GM19023 (cell line): ENCODE data around the gene AFG3L2.

ENCODE experiments used
- ATAC-seq: cut with Tn5 transposase; IDR thresholded peaks from one replicate; pipeline ENCODE4 v1.9.1; 2021; ENCODE audit warnings: mild to moderate bottlenecking, moderate library complexity; ENCODE audit not compliant: unreplicated experiment

Gene AFG3L2

GRCh38 chr18:12362473-12363174 lies 14.4 kb downstream of the AFG3L2 start:
- ATAC-seq: no peak

GRCh38 chr18:12361770-12362378 lies 15.2 kb downstream of the AFG3L2 start:
- no peak for ATAC-seq

GRCh38 chr18:12359515-12359927 lies 17.5 kb downstream of the AFG3L2 start:
- ATAC-seq: no peak

GRCh38 chr18:12352188-12352587 lies 24.8 kb downstream of the AFG3L2 start:
- ATAC-seq: no peak

- ATAC-seq: no peak
Observed at GRCh38 chr18:12347895-12348294, 29.1 kb downstream of the AFG3L2 start.

- ATAC-seq: no peak
Observed at GRCh38 chr18:12346240-12346565, 30.8 kb downstream of the AFG3L2 start.

- no peak for ATAC-seq
Observed at GRCh38 chr18:12345491-12346239, 31.4 kb downstream of the AFG3L2 start.

GRCh38 chr18:12342661-12343060 lies 34.4 kb downstream of the AFG3L2 start:
- ATAC-seq: no peak

GRCh38 chr18:12340945-12341660 lies 35.9 kb downstream of the AFG3L2 start:
- no peak for ATAC-seq

- no peak for ATAC-seq
Observed at GRCh38 chr18:12338382-12338781, 38.6 kb downstream of the AFG3L2 start.

- no peak for ATAC-seq
Observed at GRCh38 chr18:12336887-12337286, 40.1 kb downstream of the AFG3L2 start.

GRCh38 chr18:12336171-12336613 lies 40.8 kb downstream of the AFG3L2 start:
- no peak for ATAC-seq

GRCh38 chr18:12335503-12335902 lies 41.5 kb downstream of the AFG3L2 start:
- ATAC-seq: no peak

- ATAC-seq: no peak
Observed at GRCh38 chr18:12334863-12335262, 42.2 kb downstream of the AFG3L2 start.

GRCh38 chr18:12334366-12334808 lies 42.6 kb downstream of the AFG3L2 start:
- no peak for ATAC-seq

GRCh38 chr18:12333506-12334290 lies 43.3 kb downstream of the AFG3L2 start:
- no peak for ATAC-seq

GRCh38 chr18:12330766-12331165 lies 46.3 kb downstream of the AFG3L2 start:
- ATAC-seq: no peak

- ATAC-seq: no peak
Observed at GRCh38 chr18:12329125-12329698, 47.8 kb downstream of the AFG3L2 start.

- ATAC-seq: no peak
Observed at GRCh38 chr18:12328179-12328823, 48.7 kb downstream of the AFG3L2 start.
